GM12872 (cell line): ENCODE data around the gene DCUN1D1.

ENCODE experiments used
- CTCF ChIP-seq: IDR thresholded peaks from 3 replicates; pipeline ENCODE4 v1.5.1; 2011; ENCODE audit warnings: low read depth, mild to moderate bottlenecking, low read length, moderate library complexity; ENCODE audit not compliant: insufficient read depth

The DCUN1D1 gene

GRCh38 chr3:183013074-183013473 lies 32.7 kb upstream of the DCUN1D1 start:
- TF ChIP-seq CTCF: no peak

- TF ChIP-seq CTCF: no peak
These were observed 28.5 kb upstream of the DCUN1D1 start for GRCh38 chr3:183008800-183009199.

- TF ChIP-seq CTCF: no peak
These were observed 28.0 kb upstream of the DCUN1D1 start for GRCh38 chr3:183008303-183008702.

- no peak for TF ChIP-seq CTCF
These were observed 26.2 kb upstream of the DCUN1D1 start for GRCh38 chr3:183006396-183007002.

- TF ChIP-seq CTCF: no peak
These were observed 19.4 kb upstream of the DCUN1D1 start for GRCh38 chr3:182999767-183000166.

- TF ChIP-seq CTCF: no peak
These were observed 9.2 kb upstream of the DCUN1D1 start for GRCh38 chr3:182989566-182989965.

- TF ChIP-seq CTCF: no peak
These were observed 5.7 kb upstream of the DCUN1D1 start for GRCh38 chr3:182986021-182986420.
